IPS-15b (cell line): ENCODE results near the gene AUH.

Source experiments
- H3K27me3 ChIP-seq: one replicate; pipeline ENCODE4 v1.6.1; 2013; ENCODE audit warnings: low read length; ENCODE audit not compliant: control insufficient read depth, insufficient read depth
- H3K36me3 ChIP-seq: one replicate; pipeline ENCODE4 v1.6.1; 2013; ENCODE audit warnings: low read length; ENCODE audit not compliant: control insufficient read depth, insufficient read depth
- H3K4me1 ChIP-seq: one replicate; pipeline ENCODE4 v1.6.1; 2013; ENCODE audit warnings: mild to moderate bottlenecking, low read length; ENCODE audit not compliant: control insufficient read depth, insufficient read depth
- H3K4me3 ChIP-seq: one replicate; pipeline ENCODE4 v1.5.1; 2013; ENCODE audit warnings: low read depth, low read length
- H3K9ac ChIP-seq: one replicate; pipeline ENCODE4 v1.6.1; 2013; ENCODE audit warnings: low read depth, mild to moderate bottlenecking, low read length
- H3K9me3 ChIP-seq: one replicate; pipeline ENCODE4 v1.6.1; 2013; ENCODE audit warnings: mild to moderate bottlenecking, low read length; ENCODE audit not compliant: control insufficient read depth, insufficient read depth

The AUH gene

DNA sequence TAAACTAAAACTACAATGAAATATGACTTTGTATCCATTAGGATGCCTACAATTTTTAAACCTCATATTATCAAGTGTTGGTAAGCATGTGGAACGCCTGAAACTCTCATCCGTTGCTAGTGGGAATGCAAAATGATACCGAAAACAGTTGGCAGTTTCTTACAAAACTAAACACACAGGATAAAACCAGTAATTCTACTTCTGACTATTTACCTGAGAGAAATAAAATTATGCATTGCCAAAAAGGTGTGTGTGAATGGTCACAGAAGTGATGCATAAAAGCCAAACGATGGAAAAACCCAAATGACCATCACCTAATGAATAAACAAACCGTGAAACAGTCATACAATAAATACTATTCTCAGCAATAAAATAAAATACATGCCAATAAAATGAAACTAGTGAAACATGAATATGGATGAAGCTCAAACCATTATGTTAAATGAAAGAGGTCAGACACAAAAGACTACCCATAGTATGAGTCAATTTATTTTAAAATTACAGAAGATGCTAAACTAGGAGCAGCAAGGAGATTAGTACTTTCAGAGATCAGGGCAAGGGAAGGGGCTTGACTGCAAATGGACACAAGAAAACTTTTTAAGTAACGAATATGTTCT is 13.4 kb downstream of the AUH start:
- H3K4me3 ChIP-seq = no peak overlapping the region
- peaks cover 16% of the 10 kb centered on the region for H3K4me1 ChIP-seq
- H3K36me3 ChIP-seq = no peaks in the 10 kb centered on the region
- no peak overlapping the region for H3K9ac ChIP-seq
- H3K9me3 ChIP-seq = no peaks in the 10 kb centered on the region
- no peaks in the 10 kb centered on the region for H3K27me3 ChIP-seq

GRCh38 chr9:91347377-91347776 is 14.3 kb downstream of the AUH start:
- Histone ChIP-seq H3K4me3 (no peak overlapping the region), H3K4me1 (peaks cover 16% of the 10 kb centered on the region), H3K27me3 (no peaks in the 10 kb centered on the region), H3K36me3 (no peaks in the 10 kb centered on the region), H3K9ac (no peak overlapping the region), H3K9me3 (no peaks in the 10 kb centered on the region)

DNA sequence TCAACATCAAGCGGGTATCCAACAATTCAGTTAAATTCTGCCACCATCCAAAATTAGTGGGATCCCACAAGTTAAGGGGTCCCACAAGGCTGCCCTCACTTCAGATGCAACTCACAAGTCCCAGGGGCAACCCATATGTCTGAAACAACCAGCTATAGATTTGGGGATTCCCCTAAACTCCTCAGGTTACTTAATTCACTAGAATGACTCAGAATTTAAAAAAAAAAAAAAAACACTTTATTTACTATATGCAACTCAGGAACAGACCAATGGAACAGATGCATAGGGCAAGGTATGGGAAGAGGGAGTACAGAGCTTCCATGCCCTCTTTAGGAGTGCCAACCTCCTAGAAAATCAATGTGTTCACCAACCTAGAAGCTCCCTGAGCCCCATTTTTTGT is 15.1 kb downstream of the AUH start:
- Histone ChIP-seq H3K27me3 (no peaks in the 10 kb centered on the region), H3K4me1 (peaks cover 16% of the 10 kb centered on the region), H3K9me3 (no peaks in the 10 kb centered on the region)

DNA sequence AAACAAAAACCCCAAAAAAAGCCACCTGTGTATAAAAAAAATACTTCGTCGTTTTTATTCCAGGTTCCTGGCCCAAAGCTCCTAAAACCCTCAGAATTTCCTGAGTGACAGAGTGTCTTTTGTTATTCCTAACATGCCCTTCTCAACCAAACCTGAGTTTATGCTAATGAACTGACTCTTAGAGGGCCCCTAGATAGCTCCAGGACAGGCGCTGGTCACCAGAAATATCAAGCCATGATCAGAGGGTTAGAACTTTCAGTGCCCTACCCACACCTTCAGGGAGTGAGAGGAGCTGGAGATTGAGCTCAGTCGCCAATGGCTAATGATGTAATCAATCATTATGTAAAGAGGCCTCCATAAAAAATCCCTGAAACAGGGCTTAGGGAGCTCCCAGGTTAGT is 15.7 kb downstream of the AUH start:
- Histone ChIP-seq H3K27me3 (no peaks in the 10 kb centered on the region), H3K9ac (no peak overlapping the region), H3K36me3 (peaks cover 6% of the 10 kb centered on the region)

More for the DNA sequence above, 15.1 kb downstream of the AUH start:
- peaks cover 6% of the 10 kb centered on the region for H3K36me3 ChIP-seq
- no peak overlapping the region for H3K9ac ChIP-seq
- H3K4me3 ChIP-seq = no peak overlapping the region

DNA sequence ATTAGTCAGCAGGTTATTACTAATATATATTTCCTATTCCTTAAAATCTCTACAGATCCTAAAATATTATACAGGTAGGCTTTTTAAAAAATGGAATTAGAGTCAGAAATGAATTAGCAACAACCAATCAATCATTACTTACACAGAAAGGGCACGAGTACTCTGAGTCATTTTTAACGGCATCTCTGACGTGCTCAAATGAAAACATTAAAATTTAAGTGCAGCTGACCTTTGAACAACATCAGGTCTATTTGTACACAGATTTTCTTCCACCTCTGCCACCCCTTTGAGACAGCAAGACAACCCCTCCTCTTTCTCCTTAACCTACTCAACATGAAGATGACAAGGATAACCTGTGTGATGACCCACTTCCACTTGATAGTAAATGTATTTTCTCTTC is 19.1 kb downstream of the AUH start:
- no peaks in the 10 kb centered on the region for H3K9me3 ChIP-seq
- H3K4me1 ChIP-seq = peaks cover 16% of the 10 kb centered on the region
- no peak overlapping the region for H3K4me3 ChIP-seq
- no peaks in the 10 kb centered on the region for H3K27me3 ChIP-seq
- H3K36me3 ChIP-seq = peaks cover 6% of the 10 kb centered on the region
- H3K9ac ChIP-seq = no peak overlapping the region

More for the DNA sequence above, 15.7 kb downstream of the AUH start:
- H3K4me1 ChIP-seq = peaks cover 16% of the 10 kb centered on the region
- H3K9me3 ChIP-seq = no peaks in the 10 kb centered on the region
- no peak overlapping the region for H3K4me3 ChIP-seq

DNA sequence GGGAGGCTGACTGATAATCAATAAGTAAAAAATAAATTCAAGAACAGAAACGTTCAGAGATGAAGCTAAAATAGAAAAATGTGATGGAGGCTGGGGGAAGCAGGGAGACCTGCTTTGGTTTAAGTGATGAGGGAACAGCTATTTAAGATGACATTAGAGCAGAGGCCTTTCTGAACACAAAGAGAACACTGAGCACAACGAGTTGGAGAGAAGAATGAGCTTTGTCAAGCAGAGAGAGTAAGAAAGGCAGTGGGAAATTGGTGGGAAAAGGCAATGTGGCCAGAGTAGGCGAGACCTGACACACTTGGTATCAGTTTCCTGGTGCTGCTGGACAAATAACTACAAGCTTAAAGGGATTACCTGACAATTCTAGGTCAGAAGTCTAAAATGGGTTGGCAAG is 20.0 kb downstream of the AUH start:
- H3K4me3 ChIP-seq = no peak overlapping the region
- no peaks in the 10 kb centered on the region for H3K27me3 ChIP-seq
- peaks cover 10% of the 10 kb centered on the region for H3K4me1 ChIP-seq
- H3K36me3 ChIP-seq = peaks cover 6% of the 10 kb centered on the region
- H3K9me3 ChIP-seq = no peaks in the 10 kb centered on the region
- no peak overlapping the region for H3K9ac ChIP-seq

DNA sequence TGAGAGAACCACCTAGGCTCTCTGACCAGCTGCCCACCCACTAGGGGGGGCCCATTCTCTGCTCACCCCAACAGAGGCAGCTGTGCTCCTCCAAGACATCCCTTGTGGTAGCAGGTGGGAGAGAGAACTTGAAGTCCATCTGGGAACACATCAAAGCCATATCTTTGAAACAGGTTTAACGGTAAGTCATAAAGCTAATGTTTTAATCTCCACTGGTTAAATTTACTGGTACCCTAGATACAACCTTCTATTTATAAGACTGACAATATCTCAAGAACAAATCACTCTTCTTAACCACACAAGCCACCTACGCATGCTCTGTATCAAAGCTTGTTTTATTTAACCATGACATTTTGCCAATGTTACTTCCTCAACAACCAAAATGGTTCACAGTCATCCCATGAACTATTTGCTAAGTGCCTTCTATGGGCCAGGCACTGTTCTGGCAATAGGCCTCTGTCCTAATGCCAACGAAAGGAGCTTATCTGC is 20.4 kb downstream of the AUH start:
- Histone ChIP-seq H3K9me3 (no peaks in the 10 kb centered on the region), H3K9ac (no peak overlapping the region), H3K36me3 (peaks cover 6% of the 10 kb centered on the region), H3K4me3 (no peak overlapping the region), H3K4me1 (peaks cover 9% of the 10 kb centered on the region), H3K27me3 (no peaks in the 10 kb centered on the region)

- H3K9ac ChIP-seq = no peak overlapping the region
- H3K4me3 ChIP-seq = no peak overlapping the region
- peaks cover 6% of the 10 kb centered on the region for H3K36me3 ChIP-seq
- no peaks in the 10 kb centered on the region for H3K27me3 ChIP-seq
- H3K4me1 ChIP-seq = peaks cover 7% of the 10 kb centered on the region
- no peaks in the 10 kb centered on the region for H3K9me3 ChIP-seq
These were observed 21.2 kb downstream of the AUH start for GRCh38 chr9:91340395-91340967.

- Histone ChIP-seq H3K4me3 (no peak overlapping the region), H3K36me3 (peaks cover 6% of the 10 kb centered on the region), H3K9ac (no peak overlapping the region), H3K9me3 (no peaks in the 10 kb centered on the region), H3K27me3 (no peaks in the 10 kb centered on the region), H3K4me1 (no peaks in the 10 kb centered on the region)
These were observed 23.0 kb downstream of the AUH start for GRCh38 chr9:91338681-91339080.

- H3K36me3 ChIP-seq = peaks cover under 1% of the 10 kb centered on the region
- H3K27me3 ChIP-seq = no peaks in the 10 kb centered on the region
- no peaks in the 10 kb centered on the region for H3K9me3 ChIP-seq
- H3K4me3 ChIP-seq = no peak overlapping the region
- H3K9ac ChIP-seq = no peak overlapping the region
- H3K4me1 ChIP-seq = no peaks in the 10 kb centered on the region
These were observed 24.9 kb downstream of the AUH start for GRCh38 chr9:91336786-91337185.

DNA sequence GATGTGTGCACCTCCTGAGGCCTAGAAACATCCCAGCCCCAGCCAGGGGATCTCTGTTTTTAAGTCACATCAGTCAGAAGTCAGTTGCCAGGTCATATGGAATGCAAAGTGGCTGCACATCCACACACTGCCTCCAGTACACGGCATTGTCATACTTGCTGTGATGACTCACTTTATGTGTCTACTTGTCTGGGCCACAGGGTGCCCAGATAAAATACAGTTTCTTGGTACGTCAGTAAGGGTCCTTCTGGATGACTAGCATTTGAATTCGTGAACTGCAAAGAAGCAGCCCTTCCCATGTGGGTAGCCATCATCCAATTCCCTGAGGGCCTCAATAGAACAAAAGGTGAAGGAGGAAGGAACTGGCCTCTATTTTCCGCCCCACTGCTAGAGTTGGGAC is 27.7 kb downstream of the AUH start:
- H3K4me3 ChIP-seq = no peak overlapping the region
- no peak overlapping the region for H3K9ac ChIP-seq
- no peaks in the 10 kb centered on the region for H3K4me1 ChIP-seq
- no peaks in the 10 kb centered on the region for H3K36me3 ChIP-seq
- H3K27me3 ChIP-seq = no peaks in the 10 kb centered on the region
- no peaks in the 10 kb centered on the region for H3K9me3 ChIP-seq

GRCh38 chr9:91333551-91333950 is 28.2 kb downstream of the AUH start:
- Histone ChIP-seq H3K4me1 (no peaks in the 10 kb centered on the region), H3K36me3 (peaks cover 2% of the 10 kb centered on the region), H3K9ac (no peak overlapping the region), H3K4me3 (no peak overlapping the region), H3K27me3 (no peaks in the 10 kb centered on the region), H3K9me3 (no peaks in the 10 kb centered on the region)
